ENCODE results near the gene OBSL1.

Gene OBSL1

DNA sequence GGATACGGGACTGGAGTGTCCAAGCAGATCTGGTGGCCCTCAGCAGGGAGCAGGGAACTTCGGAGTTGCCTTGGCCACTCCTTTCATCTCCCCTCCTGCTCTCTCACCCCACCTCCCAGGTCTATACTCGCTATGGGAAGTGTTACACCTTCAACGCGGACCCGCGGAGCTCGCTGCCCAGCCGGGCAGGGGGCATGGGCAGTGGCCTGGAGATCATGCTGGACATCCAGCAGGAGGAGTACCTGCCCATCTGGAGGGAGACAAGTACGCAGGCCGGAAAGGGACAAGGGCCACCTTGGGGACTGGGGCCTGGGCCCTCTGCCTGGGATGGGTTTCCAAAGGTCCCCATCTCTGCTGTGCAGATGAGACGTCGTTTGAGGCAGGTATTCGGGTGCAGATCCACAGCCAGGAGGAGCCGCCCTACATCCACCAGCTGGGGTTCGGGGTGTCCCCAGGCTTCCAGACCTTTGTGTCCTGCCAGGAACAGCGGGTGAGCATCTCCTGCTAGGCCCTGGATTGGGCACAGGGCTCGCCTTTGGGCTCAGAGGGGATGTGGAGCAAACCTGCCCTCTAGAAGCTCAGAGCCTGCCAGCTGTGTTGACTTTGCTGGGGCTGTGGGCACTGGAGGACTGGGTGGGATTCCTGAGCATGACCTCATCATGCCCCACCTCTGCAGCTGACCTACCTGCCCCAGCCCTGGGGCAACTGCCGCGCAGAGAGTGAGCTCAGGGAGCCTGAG lies 39.5 kb downstream of the OBSL1 start:
- no CpG with 5 or more reads among the region's 20 CpGs for WGBS (ENCODE audit: insufficient coverage, insufficient read length)
- Histone ChIP-seq H3K27ac (ENCODE audit: low read length) (no peak overlapping the region), H3K4me3 (ENCODE audit: low read length) (no peak overlapping the region), H3K36me3 (ENCODE audit: control insufficient read depth, insufficient read depth, low read length) (no peaks in the 10 kb centered on the region), H3K27me3 (ENCODE audit: control insufficient read depth, insufficient read depth, low read length) (peaks cover 3% of the 10 kb centered on the region; the same call in 1 of the 2 replicates), H3K4me1 (ENCODE audit: control insufficient read depth, insufficient read depth, low read length) (peaks cover 3% of the 10 kb centered on the region; the same call in 1 of the 2 replicates), H3K9me3 (ENCODE audit: control insufficient read depth, insufficient read depth, low read length) (no peaks in the 10 kb centered on the region)
- no peak for DNase-seq (ENCODE audit: low read depth, low spot score)

DNA sequence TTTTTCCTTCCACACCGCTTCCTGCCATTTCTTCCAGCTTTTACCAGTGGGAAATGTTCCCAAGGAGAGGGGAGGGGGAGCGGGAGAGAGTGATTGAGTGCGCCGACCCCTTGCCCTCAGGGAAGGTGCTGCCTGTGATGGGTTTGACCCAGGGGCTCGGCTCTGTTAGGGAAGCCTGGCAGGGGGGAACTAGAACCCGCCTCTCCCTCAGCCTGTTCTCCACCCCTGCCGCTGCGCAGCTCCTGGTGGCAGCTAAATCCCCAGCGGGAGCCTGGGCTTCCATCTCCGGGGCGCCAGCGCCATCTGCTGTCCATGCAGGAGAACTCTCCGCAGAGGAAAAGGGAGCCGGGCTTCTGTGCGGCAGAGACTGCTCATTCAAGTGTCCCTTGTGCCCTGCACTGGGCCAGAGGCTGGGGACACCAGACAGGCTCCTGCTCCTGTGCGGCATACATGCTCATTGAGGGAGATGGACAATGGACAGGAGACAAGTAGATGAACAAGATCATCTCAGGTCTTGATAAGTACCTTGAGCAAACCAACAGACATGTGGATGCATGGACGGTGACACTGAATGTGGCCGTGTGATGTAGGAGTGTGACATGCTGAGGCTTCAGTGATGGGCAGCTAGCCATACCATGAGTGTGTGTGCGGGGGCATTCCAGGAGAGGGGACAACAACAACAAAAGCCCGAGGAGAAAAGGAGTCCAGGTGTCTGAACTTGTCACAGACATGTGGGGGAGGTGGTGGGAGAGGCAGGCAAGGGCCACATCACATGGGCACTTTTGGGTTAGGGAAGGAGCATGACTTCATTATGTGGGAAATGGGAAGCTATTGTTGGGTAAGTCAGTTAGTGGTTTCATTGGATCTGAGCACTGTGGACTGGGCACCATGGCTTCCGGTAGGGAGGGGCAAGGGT lies 41.0 kb downstream of the OBSL1 start:
- H3K4me1 ChIP-seq (ENCODE audit: control insufficient read depth, insufficient read depth, low read length): peaks cover 3% of the 10 kb centered on the region; the same call in 1 of the 2 replicates
- no peak for DNase-seq (ENCODE audit: low read depth, low spot score)
- no peaks in the 10 kb centered on the region for H3K9me3 ChIP-seq (ENCODE audit: control insufficient read depth, insufficient read depth, low read length)
- no peaks in the 10 kb centered on the region for H3K36me3 ChIP-seq (ENCODE audit: control insufficient read depth, insufficient read depth, low read length)
- H3K4me3 ChIP-seq (ENCODE audit: low read length): peak overlapping the region; percentile 12; the same call in 1 of the 2 replicates
- peaks cover 3% of the 10 kb centered on the region; the same call in 1 of the 2 replicates for H3K27me3 ChIP-seq (ENCODE audit: control insufficient read depth, insufficient read depth, low read length)
- H3K27ac ChIP-seq (ENCODE audit: low read length): no peak overlapping the region
- WGBS (ENCODE audit: insufficient coverage, insufficient read length): no CpG with 5 or more reads among the region's 21 CpGs

DNA sequence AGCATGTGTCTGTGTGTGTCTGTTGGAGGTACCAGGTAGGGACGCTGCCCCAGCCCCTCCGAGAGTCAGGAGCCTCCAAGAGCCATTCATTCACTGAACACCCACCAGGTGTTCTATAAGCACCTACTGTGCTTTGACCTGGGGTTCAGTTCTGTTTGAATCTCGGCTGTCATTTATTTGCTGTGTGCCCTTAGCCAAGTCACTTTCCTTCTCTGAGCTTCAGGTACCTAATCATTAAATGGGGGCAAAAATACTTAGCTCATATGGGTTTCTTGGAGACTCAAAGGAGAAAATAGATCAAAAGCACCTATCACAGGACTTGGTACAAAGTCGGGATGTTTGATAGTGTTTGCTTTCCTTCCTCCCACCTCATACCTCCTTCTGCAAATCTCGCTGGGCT lies 43.9 kb downstream of the OBSL1 start:
- WGBS (ENCODE audit: insufficient coverage, insufficient read length): no CpG with 5 or more reads among the region's 5 CpGs
- H3K36me3 ChIP-seq (ENCODE audit: control insufficient read depth, insufficient read depth, low read length): no peaks in the 10 kb centered on the region

DNA sequence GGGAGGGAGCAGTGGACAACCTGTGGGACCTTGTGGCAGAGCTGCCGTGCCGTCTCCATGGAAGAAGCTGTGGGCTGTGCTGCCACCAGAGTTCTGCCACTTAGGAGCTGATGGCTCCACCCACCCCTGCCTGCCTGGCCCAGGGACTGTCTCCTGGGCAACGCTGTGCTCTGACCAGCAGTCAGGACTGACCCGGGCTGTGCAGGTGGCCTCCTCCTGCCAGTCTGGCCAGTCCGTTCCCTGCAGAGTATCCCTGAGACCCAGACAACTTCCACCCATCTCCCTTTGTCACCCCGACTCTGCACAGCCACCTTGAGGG lies 44.3 kb downstream of the OBSL1 start:
- no peak for DNase-seq (ENCODE audit: low read depth, low spot score)
- no peaks in the 10 kb centered on the region for H3K36me3 ChIP-seq (ENCODE audit: control insufficient read depth, insufficient read depth, low read length)
- no peaks in the 10 kb centered on the region for H3K9me3 ChIP-seq (ENCODE audit: control insufficient read depth, insufficient read depth, low read length)
- no peak overlapping the region for H3K27ac ChIP-seq (ENCODE audit: low read length)
- H3K4me3 ChIP-seq (ENCODE audit: low read length): no peak overlapping the region
- H3K4me1 ChIP-seq (ENCODE audit: control insufficient read depth, insufficient read depth, low read length): peaks cover 3% of the 10 kb centered on the region
- H3K27me3 ChIP-seq (ENCODE audit: control insufficient read depth, insufficient read depth, low read length): peaks cover 3% of the 10 kb centered on the region; the same call in 1 of the 2 replicates
- WGBS (ENCODE audit: insufficient coverage, insufficient read length): no CpG with 5 or more reads among the region's 6 CpGs

More for the DNA sequence above, 43.9 kb downstream of the OBSL1 start:
- peaks cover 3% of the 10 kb centered on the region; the same call in 1 of the 2 replicates for H3K27me3 ChIP-seq (ENCODE audit: control insufficient read depth, insufficient read depth, low read length)
- H3K4me1 ChIP-seq (ENCODE audit: control insufficient read depth, insufficient read depth, low read length): peaks cover 3% of the 10 kb centered on the region; the same call in 1 of the 2 replicates
- H3K4me3 ChIP-seq (ENCODE audit: low read length): no peak overlapping the region
- H3K9me3 ChIP-seq (ENCODE audit: control insufficient read depth, insufficient read depth, low read length): no peaks in the 10 kb centered on the region
- no peak for DNase-seq (ENCODE audit: low read depth, low spot score)
- no peak overlapping the region for H3K27ac ChIP-seq (ENCODE audit: low read length)

DNA sequence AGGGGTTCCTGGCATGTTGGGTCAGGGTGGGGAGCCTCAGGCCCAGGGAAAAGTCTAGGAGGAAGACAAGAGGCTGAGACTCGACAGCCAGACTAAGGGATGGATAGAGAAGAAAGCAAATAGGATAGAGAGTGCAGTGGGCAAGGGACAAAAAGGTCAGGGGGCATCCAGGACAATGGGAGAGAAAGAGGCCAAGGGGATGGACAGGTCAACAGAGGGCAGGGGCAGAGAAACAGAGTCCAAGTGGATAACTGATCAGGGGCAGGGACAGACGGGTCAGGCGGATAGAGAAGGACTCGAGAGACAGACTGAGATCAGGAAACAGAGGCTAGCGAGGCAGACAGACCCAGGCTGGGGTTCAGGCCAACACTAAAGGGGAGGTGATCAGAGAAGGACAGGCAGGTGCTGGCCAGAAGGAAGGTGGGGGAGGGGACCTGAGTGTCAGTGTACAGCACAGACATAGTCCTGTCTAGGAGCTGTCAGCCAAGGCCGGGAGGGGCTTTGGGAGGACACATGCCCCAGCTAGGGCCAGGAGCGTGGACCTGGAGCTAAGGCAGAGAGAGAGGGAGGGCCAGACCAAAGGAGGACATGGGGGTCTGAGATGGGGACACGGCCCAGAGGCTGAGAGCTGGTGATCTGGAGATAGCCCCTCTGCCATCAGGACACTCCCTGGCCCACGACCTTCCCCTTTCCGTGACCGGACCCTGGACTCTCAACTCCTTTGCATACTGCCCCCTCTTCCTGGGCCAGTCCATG lies 44.8 kb downstream of the OBSL1 start:
- DNase-seq (ENCODE audit: low read depth, low spot score): no peak
- Histone ChIP-seq H3K4me3 (ENCODE audit: low read length) (no peak overlapping the region), H3K27ac (ENCODE audit: low read length) (no peak overlapping the region), H3K27me3 (ENCODE audit: control insufficient read depth, insufficient read depth, low read length) (peaks cover 3% of the 10 kb centered on the region; the same call in 1 of the 2 replicates), H3K9me3 (ENCODE audit: control insufficient read depth, insufficient read depth, low read length) (no peaks in the 10 kb centered on the region), H3K36me3 (ENCODE audit: control insufficient read depth, insufficient read depth, low read length) (no peaks in the 10 kb centered on the region), H3K4me1 (ENCODE audit: control insufficient read depth, insufficient read depth, low read length) (peaks cover 8% of the 10 kb centered on the region)
- WGBS (ENCODE audit: insufficient coverage, insufficient read length): no CpG with 5 or more reads among the region's 11 CpGs

DNA sequence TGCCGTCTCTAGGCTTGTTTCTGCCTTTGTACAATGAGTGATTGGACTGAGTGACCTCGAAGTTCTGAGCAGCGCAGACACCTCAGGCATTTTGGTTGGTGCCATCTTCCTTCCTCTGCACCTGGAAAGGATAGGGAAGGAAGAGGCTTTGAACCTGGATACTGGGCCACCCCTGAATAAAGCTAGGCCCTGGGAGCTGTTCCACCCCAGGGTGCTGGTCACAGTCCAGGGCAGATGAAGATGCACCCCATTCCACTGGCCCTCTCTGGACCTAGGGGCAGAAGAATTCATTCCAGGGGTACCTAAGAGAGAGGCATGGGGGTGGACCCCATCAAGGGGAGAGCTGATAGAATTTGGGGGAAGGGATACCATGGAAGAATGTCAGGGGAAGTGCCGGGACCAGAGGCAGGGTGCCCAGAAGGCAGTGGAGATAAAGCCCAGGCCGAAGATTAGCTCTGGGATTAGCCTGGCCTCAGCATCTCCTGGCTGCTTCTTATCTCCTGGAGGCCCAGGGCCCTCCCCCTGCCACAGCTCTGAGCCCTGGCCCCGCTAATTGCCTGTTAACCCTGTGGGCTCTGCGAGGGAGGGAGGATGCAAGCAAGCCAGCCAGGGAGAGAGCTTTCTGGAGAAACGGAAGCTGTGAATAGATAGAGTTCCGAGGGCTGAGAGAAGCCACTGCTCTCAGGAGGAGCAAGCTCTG lies 45.7 kb downstream of the OBSL1 start:
- no peak for DNase-seq (ENCODE audit: low read depth, low spot score)
- Histone ChIP-seq H3K27ac (ENCODE audit: low read length) (no peak overlapping the region), H3K36me3 (ENCODE audit: control insufficient read depth, insufficient read depth, low read length) (no peaks in the 10 kb centered on the region), H3K4me3 (ENCODE audit: low read length) (no peak overlapping the region), H3K9me3 (ENCODE audit: control insufficient read depth, insufficient read depth, low read length) (no peaks in the 10 kb centered on the region), H3K4me1 (ENCODE audit: control insufficient read depth, insufficient read depth, low read length) (peaks cover 11% of the 10 kb centered on the region), H3K27me3 (ENCODE audit: control insufficient read depth, insufficient read depth, low read length) (peaks cover 3% of the 10 kb centered on the region; the same call in 1 of the 2 replicates)
- no CpG with 5 or more reads among the region's 9 CpGs for WGBS (ENCODE audit: insufficient coverage, insufficient read length)

DNA sequence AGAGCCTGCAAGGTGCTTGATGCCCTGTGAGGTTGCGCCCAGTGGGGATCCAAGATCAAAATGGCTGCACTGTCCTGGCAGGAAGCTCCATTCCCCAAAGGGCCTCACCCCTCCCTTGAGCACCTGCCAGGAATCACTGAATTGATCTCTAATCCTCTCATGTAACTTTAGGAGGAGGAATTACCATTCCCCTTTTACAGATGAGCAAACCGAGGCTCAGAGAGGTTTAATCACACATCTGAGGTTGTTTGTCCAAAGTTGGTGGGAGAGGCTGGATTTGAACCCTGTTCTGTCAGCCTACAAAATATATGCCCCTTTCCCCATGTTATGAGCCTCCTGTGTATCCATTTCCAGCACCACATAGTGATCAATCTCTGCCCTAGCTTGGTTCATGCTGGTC lies 46.5 kb downstream of the OBSL1 start:
- no CpG with 5 or more reads among the region's 2 CpGs for whole genome bisulfite sequencing (ENCODE audit: insufficient coverage, insufficient read length)

DNA sequence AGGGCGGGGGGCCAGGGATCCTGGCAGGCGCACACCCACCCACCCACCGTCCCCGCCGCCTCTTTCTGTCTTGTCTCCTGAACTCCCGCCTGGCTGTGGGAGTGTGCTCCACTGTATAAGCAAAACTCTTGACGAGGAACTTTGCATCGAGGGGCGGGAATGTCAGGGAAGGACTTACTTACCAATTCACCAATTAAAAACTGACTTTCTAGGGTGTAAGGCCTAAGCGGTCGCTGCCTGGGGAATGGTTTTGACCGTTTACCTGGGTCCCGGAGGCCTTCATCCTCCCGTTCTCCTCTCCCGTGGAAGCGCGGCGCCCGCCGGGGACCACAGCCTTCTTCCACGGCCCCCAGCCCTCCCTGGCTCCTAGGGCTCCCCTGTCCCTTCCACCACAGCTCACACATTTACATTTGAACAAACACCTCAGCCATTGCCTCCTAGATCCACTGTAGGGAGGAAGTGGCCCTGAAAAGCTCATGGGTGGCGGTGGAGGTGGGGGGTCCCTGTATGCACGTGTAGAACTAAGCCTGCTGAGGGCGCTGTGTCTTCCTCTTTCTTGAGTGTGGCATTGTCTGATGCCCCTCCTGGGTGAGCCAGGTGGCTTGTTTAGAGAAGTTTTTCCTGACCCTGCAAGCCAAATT lies 48.2 kb downstream of the OBSL1 start:
- Histone ChIP-seq H3K4me1 (ENCODE audit: control insufficient read depth, insufficient read depth, low read length) (peaks cover 8% of the 10 kb centered on the region), H3K9me3 (ENCODE audit: control insufficient read depth, insufficient read depth, low read length) (no peaks in the 10 kb centered on the region), H3K27me3 (ENCODE audit: control insufficient read depth, insufficient read depth, low read length) (no peaks in the 10 kb centered on the region), H3K36me3 (ENCODE audit: control insufficient read depth, insufficient read depth, low read length) (no peaks in the 10 kb centered on the region), H3K4me3 (ENCODE audit: low read length) (peak overlapping the region; percentile 55; the same call in 1 of the 2 replicates), H3K27ac (ENCODE audit: low read length) (no peak overlapping the region)
- no peak for DNase-seq (ENCODE audit: low read depth, low spot score)
- WGBS (ENCODE audit: insufficient coverage, insufficient read length): no CpG with 5 or more reads among the region's 24 CpGs

More for the DNA sequence above, 46.5 kb downstream of the OBSL1 start:
- H3K9me3 ChIP-seq (ENCODE audit: control insufficient read depth, insufficient read depth, low read length): no peaks in the 10 kb centered on the region
- H3K36me3 ChIP-seq (ENCODE audit: control insufficient read depth, insufficient read depth, low read length): no peaks in the 10 kb centered on the region
- no peak overlapping the region for H3K27ac ChIP-seq (ENCODE audit: low read length)
- H3K4me1 ChIP-seq (ENCODE audit: control insufficient read depth, insufficient read depth, low read length): peaks cover 11% of the 10 kb centered on the region
- peaks cover 3% of the 10 kb centered on the region; the same call in 1 of the 2 replicates for H3K27me3 ChIP-seq (ENCODE audit: control insufficient read depth, insufficient read depth, low read length)
- DNase-seq (ENCODE audit: low read depth, low spot score): no peak
- H3K4me3 ChIP-seq (ENCODE audit: low read length): no peak overlapping the region

DNA sequence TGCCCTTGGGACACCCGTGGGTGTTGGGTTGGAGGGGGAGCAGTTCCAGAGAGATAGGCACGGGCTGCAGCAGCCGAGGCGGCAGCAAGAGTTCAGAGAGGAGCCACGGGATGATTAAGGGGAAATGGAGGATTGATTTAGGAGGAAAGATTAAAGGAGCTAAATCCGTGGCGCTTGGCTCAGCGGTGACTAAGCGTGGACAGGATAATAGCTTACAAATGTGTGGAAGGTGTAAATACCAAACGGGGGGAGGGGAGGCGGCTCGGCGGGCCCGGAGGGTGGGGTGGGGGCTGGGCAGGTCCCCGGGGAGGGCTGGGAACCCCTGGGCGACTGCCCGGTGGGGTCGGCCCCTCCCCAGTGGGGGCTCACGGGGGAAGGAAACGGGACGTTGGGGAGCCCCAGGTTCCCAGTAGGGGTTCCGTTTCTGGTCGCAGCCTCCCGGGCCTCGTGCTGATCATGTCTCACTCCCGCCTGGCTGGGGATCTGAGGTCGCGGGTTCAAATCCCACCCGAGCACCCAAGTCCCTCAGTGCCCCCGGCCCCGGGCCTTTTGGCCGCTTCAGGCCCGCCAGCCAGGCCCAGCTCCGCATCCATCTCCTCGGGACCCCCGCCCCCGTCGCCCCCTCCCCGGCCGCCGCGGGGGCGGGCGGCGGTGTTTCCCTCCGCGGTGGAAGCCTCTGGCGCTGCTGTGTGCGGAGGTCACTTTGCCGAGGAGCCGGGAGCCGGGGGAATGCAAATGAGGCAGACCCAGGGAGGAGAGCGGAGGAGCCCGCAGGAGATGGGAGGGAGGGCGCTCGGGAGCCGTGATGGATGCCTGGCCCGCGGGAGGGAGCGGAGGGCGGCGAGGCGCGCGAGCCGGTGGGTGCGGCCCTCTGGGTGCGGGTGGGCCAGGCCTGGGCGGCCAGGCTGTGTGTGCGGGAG lies 49.0 kb downstream of the OBSL1 start:
- H3K4me3 ChIP-seq (ENCODE audit: low read length): peak overlapping the region; percentile 55; the same call in 1 of the 2 replicates
- DNase-seq (ENCODE audit: low read depth, low spot score): no peak
- WGBS (ENCODE audit: insufficient coverage, insufficient read length): no CpG with 5 or more reads among the region's 70 CpGs
- H3K4me1 ChIP-seq (ENCODE audit: control insufficient read depth, insufficient read depth, low read length): peaks cover 8% of the 10 kb centered on the region
- no peaks in the 10 kb centered on the region for H3K36me3 ChIP-seq (ENCODE audit: control insufficient read depth, insufficient read depth, low read length)
- H3K27me3 ChIP-seq (ENCODE audit: control insufficient read depth, insufficient read depth, low read length): no peaks in the 10 kb centered on the region; the same call in 1 of the 2 replicates
- H3K9me3 ChIP-seq (ENCODE audit: control insufficient read depth, insufficient read depth, low read length): no peaks in the 10 kb centered on the region
- no peak overlapping the region for H3K27ac ChIP-seq (ENCODE audit: low read length)
